Suppressor macrophage treated with lipopolysaccharide for 1 hour (primary cell): ENCODE data around the gene MAPRE2.
"Not testable (repeated sequence)": the region's sequence is repeated elsewhere in the genome, so short reads cannot be mapped to it uniquely, and the experiment has no call there.

Source experiments
- DNase-seq, 3 donors: peaks; one replicate each; pipeline ENCODE4 v3.0.0-alpha.2; 2020 to 2022

The MAPRE2 gene

GRCh38 chr18:35157181-35157580 lies 116.0 kb downstream of the MAPRE2 start:
- DNase-seq = peak in 1 of 3 donors; percentile 29

GRCh38 chr18:35158728-35159450 lies 117.7 kb downstream of the MAPRE2 start:
- DNase-seq = peak; percentile 54 to 77 (median 72)

- DNase-seq = no peak
Measured at GRCh38 chr18:35159782-35160181, 118.6 kb downstream of the MAPRE2 start.

DNA sequence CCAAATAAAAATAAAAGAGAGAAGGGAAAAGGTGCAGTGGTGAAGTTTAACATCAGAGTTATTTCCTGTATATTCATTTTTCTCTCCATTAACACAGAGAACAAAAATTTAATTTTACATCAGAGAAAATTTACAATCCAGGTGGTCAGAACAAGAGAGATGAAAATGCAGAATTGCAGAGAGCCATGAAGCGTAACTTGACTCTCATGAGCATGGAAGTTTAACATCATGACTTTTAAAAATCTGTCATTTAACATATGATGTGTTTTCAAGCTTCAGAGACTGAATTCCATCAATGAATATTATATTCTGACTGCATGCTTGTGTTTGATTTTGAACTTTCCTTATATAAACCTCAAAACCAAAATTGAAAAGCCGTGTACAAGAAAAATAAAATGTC lies 120.3 kb downstream of the MAPRE2 start:
- no peak for DNase-seq

GRCh38 chr18:35161934-35162333 lies 120.7 kb downstream of the MAPRE2 start:
- DNase-seq = no peak

GRCh38 chr18:35163014-35163539 lies 121.9 kb downstream of the MAPRE2 start:
- DNase-seq = no peak

DNA sequence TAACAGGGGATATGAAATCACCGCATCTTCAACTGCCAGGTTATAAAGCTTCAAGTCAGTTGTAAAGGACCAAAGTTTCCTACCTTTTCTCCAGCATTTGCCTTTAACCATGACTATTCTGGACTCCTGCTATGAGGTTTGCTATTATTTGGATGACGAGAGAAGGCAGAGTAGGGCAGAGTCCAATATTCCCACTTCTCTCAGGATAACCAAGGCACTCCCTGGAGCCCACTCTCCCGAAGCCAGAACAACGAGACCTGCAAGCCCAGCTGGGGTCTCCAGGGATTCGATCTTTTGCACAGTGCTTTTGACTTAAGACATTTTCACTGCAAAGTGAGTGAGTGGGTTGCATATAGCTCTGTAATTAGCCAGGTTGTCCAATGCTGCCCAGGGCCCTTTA lies 122.5 kb downstream of the MAPRE2 start:
- no peak for DNase-seq

DNA sequence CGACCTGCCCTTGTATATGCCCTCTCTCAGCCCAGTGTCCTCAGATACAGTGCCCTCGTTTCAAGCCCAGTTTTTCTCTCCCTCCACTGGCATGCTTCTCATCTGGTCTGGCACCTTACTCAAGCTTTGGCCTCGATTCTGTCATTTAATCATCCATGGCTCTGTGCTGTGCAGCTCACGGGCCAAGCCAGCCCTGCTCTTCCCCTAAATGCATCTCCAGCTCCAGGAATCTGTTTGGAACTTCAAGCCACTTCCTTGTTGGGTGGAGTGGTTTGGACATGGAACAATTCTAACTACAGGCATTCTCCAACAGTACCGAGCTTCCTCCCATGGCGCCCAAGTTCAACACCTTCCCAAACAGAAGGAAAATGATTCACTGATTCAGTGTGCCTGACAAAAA lies 122.9 kb downstream of the MAPRE2 start:
- no peak for DNase-seq

DNA sequence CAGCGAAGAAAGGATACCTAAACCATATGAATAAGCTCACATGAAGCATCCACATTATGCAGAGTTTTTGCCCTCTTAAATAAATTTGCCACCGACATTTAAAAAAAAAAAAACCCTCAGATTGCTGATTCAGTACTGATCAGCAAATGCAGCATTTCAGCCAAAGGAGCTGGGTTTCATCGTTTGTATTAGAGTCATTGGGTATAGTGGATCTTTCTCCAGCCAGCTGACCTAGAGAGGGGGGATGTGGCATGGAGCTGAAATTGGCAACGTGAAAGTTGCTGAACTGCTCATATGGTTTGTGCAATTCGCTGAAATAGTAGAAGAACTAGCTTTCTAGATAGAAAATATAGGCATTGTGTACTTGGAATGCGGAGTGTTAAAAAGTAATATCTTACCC lies 126.1 kb downstream of the MAPRE2 start:
- DNase-seq = no peak

DNA sequence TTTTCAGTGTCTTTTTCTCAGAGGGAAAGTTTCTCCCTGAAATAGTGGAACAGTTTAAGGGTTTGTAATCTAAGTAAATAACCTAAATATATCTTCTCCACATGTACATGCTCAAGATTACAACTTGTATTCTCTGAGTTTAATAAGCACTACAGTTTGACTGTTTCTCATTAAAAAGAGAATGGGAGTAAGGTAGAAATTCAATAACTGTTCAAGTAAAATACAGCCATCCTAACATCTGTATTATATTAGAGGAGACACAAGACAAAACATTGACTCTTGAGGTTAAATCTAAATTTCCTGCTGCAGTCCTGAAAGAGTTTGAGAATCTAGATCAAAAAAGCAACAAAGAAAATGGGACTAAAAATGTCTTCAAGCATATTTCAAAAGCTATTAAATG lies 126.6 kb downstream of the MAPRE2 start:
- no peak for DNase-seq

- DNase-seq = not testable (repeated sequence)
Measured at GRCh38 chr18:35170323-35170722, 129.1 kb downstream of the MAPRE2 start.

DNA sequence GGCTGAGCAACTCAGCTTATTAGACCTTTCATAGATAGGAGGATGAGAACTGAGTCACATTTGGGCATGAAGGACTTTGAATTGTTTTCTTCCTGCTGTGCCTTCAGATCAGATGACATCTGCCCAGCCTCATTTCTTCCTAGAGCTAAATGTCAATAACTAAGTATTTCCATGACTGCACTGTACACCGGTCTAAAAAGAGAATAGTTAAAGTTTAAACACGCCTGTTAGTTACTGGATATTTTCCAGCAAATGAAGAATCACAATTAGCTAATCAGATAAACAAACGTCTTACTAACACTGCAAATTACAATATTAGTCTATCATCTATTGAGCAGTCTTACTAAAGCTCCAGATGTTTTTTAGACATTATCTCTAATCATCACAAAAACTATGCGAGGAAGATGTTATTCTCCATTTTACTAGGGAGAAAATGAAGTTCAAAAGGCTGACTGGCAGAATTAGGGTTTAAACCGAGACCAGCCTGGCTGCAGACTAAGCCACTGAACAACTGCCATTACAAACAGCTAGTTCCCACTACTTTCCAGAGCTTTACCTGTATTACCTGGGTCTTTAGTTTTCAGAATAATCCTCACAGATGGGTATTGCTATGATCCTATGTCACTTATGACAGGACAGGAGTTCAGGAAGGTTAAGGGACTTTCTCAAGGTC lies 130.2 kb downstream of the MAPRE2 start:
- DNase-seq = no peak

DNA sequence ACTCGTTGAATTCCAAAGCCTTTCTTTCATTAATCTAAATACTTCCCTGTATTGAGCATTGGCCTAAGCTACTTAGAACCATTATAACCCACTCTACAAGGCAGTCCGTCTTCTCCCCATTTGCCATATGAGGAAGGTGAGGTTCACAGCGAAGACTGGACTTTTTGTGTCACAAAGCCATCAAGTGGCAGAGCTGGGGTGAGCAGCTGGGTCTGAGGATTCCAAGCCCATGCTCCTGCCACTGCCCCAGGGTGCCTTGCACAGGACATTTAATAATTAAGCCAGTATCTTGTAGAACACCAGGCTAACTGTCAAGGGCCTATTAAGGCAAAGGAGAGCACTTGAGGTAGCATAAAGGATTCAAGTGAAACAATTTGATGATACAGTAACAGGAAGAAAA lies 130.8 kb downstream of the MAPRE2 start:
- DNase-seq = no peak

- DNase-seq = no peak
Measured at GRCh38 chr18:35172451-35173035, 131.3 kb downstream of the MAPRE2 start.

- DNase-seq = peak in 1 of 3 donors; percentile 10
Measured at GRCh38 chr18:35174093-35174731, 133.0 kb downstream of the MAPRE2 start.

- no peak for DNase-seq
Measured at GRCh38 chr18:35174745-35175144, 133.5 kb downstream of the MAPRE2 start.

GRCh38 chr18:35176925-35177324 lies 135.7 kb downstream of the MAPRE2 start:
- no peak for DNase-seq

DNA sequence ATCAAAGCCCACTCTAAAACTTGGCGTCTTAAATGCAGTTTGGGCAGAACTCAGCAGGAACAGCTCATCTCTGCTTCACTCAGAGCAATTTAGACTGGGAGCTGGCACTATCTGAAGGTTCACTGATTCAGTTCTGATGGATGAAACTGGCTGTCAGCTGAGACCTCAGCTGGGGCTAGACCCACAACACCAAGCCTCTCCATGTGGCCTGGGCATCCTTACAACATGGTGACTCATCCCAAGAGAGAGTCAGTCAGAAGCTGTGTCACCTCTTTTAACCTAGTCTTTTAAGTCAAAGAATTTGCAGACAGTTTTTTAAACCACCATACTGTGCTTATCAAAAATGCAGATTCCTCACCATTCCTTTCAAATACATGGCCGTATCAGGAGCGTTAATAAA lies 137.0 kb downstream of the MAPRE2 start:
- DNase-seq = peak in 1 of 3 donors; percentile 28

DNA sequence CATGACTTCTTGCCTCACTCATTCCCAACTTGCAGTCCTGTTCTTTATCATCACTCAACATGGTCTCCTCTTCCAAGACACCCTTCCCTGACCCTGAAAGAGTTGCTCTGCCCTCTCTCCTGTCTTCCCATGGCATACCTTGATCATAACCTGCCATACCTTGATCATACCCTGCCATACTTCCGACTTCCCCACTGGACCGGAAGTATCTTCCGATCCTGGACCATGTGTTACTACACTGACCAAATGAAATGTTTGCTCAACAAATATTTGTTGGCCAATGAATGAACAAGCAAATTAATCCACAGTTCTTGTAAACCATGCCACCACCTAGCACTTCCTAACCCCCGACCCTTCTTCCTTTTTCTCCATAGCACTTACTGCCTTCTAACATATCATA lies 138.7 kb downstream of the MAPRE2 start:
- no peak for DNase-seq

DNA sequence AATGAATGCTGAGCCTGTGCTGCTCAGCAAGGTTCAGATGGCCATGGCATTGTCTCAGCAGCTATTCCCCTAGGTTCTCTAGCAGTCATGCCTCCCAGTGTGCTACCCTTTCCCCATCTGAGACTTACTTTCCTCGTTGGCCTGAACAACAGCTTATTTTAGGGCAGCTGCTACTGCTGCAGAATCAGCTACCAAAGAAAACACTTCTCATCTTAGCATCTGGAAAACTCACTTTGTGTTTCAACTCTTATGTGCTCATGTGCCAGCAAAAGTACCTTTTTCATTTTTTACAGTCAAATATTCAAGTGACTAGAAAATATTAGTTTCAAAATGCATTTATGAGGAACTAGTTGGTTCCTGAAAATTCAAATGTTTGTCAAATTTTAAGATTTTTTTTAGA lies 139.2 kb downstream of the MAPRE2 start:
- DNase-seq = peak in 2 of 3 donors; percentile 5 to 33

GRCh38 chr18:35182151-35182550 lies 140.9 kb downstream of the MAPRE2 start:
- no peak for DNase-seq

DNA sequence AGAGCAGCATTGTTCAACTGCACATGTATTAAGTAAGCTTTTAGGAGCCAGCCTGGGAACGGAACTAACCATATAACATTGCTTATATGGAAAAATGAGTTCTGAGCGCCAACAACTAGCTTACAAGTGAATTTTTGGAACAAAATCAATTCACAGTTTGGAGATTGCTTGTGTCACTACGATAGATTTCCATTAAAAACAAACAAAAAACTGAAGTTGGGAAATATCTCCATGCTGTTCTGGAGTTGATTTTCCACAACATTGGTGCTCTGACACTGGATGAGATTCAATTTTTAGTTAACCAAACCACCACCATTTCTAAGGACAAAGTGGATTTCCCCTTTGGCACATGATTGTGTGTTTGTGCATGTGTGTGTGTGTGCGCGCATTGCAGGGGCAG lies 142.7 kb downstream of the MAPRE2 start:
- DNase-seq = no peak

DNA sequence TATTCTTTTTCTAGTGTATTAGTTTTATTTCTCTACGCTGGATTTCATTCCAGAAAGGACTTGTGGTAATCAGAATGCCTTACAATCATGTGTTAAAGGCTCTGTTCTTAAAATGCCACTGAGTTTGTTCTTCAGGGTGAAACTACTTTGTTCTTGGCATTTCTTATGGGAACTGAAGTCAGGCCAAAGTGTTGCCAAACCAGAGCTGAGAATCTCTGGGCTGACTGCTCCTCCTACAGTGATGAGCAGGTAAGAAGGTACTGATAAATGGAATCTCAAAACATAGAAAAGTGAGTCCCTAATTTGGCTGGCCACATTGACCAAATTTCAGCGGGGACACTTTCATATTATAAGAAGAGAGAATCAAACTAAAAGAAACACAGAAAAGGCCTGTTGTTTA lies 144.6 kb downstream of the MAPRE2 start:
- DNase-seq = no peak
